ENCODE measurements around the gene RBM20. TPM values are rescaled to one million over a fixed set of nuclear protein-coding genes. Genes with fewer than 3 reads are reported as not detected.
"Not testable (repeated sequence)": the region's sequence is repeated elsewhere in the genome, so short reads cannot be mapped to it uniquely, and the experiment has no call there.

The RBM20 gene
- polyA plus RNA-seq, 1 donor from 2014 or later = not detected

DNA sequence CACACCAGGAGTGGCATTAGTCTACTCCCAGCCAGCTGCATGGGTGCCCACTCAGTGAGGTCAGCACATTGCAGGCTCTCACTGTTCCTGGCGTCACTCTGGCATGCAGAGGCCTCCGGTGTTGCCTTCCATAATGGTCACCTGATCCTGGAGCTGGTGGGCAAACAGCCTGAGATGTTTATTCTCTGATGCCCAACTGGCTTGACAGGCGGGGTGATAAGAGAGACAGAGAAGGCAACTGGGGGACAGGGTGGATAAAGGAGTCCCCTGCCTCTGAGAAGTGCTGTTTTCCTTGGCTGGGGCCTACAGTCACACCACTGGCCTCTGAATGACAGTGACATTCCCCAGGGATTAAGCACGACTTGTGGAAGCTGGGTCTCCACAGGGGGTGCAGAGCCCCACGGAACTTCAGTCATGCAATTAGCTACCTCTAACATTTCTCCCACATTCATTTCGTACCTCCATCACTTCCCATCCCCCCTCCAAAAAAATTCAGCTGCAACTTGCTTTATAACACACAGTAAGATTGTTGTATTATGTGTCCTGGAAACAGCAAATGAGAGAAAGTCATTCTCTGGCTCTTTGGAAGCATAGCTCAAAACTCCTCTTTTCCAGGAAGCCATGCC, 7.1 kb upstream of the RBM20 start:
- Mint-ChIP-seq H3K27ac (no peak overlapping the region), H3K36me3 (no peaks in the 10 kb centered on the region), H3K4me1 (peaks cover 2 to 4% (median 4%) of the 10 kb centered on the region in 3 donors), H3K4me3 (no peak overlapping the region), H3K27me3 (peaks cover 15% of the 10 kb centered on the region), H3K9me3 (no peaks in the 10 kb centered on the region)

GRCh38 chr10:110637558-110638053, 6.5 kb upstream of the RBM20 start:
- Mint-ChIP-seq H3K4me1 (peaks cover 4 to 6% (median 5%) of the 10 kb centered on the region in 3 donors), H3K4me3 (no peak overlapping the region), H3K27me3 (peaks cover 20% of the 10 kb centered on the region), H3K9me3 (peaks cover 0 to under 1% (median 0%) of the 10 kb centered on the region in 3 donors), H3K27ac (no peak overlapping the region), H3K36me3 (peaks cover under 1% of the 10 kb centered on the region)

DNA sequence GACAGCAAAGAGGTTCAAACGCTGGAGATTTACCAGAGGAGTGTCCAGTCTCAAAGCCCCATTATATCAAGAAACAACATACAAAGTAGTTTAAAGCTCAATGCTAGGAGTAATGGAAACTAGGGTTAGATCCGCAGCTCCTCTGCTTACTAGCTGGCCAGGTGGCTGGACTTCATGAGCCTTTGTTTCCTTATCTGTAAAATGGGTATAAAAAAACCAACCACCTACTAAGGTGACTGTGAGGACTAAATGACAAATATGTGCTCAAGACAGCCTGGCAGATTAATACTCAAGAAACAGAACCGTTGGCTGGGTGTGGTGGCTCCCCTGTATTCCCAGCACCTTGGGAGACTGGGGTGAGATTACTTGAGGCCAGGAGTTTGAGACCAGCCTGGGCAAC, 5.8 kb upstream of the RBM20 start:
- peaks cover 7 to 12% (median 11%) of the 10 kb centered on the region in 3 donors for H3K4me1 Mint-ChIP-seq
- H3K27ac Mint-ChIP-seq = no peak overlapping the region
- peaks cover 2% of the 10 kb centered on the region for H3K36me3 Mint-ChIP-seq
- H3K9me3 Mint-ChIP-seq = peaks cover 0 to 2% (median 0%) of the 10 kb centered on the region in 3 donors
- peaks cover 27% of the 10 kb centered on the region for H3K27me3 Mint-ChIP-seq
- H3K4me3 Mint-ChIP-seq = no peak overlapping the region

GRCh38 chr10:110639046-110639445, 5.1 kb upstream of the RBM20 start:
- not testable (repeated sequence) for H3K27ac Mint-ChIP-seq, H3K36me3 Mint-ChIP-seq, H3K4me3 Mint-ChIP-seq, H3K9me3 Mint-ChIP-seq
- H3K27me3 Mint-ChIP-seq = peaks cover 30% of the 10 kb centered on the region
- peaks cover 8 to 13% (median 12%) of the 10 kb centered on the region in 3 donors for H3K4me1 Mint-ChIP-seq

DNA sequence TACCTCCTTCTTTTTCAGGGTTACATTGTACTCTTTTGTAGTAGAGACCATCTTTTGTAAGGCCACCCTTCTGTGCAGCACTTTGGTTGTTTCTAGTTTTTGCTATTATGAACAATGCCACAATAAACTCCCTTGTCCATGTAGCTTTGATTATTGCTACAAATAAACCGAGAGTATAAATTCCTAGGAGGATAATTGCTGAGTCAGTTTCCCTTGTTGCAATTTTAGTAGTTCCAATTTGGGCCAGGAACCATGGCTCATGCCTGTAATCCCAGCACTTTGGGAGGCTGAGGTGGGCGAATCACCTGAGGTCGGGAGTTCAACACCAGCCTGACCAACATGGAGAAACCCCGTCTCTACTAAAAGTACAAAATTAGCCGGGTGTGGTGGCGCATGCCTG, 4.3 kb upstream of the RBM20 start:
- H3K27me3 Mint-ChIP-seq = peaks cover 32% of the 10 kb centered on the region
- not testable (repeated sequence) for H3K36me3 Mint-ChIP-seq, H3K9me3 Mint-ChIP-seq, H3K4me3 Mint-ChIP-seq, H3K27ac Mint-ChIP-seq
- H3K4me1 Mint-ChIP-seq = peaks cover 8 to 13% (median 13%) of the 10 kb centered on the region in 3 donors

DNA sequence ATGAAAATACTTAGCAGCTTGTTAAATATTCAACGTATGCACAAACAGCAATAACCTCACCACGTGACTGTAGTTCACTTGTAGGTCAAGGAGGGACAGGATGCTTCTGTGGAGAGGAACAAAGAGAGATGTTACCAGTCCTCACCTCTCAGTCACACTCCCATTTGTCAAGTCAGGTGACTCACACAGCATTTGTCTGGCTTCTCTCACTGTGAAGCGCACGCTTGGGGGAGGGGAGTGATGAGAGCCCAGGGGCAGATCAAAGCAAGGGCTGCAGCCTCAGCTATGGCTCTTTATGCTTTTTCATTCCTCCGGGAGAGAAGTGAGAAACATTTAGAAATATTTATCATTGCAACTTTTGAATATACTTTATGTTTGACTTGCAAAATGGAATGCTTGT, 2.9 kb upstream of the RBM20 start:
- Mint-ChIP-seq H3K27ac (no peak overlapping the region), H3K27me3 (peaks cover 42% of the 10 kb centered on the region), H3K4me3 (no peak overlapping the region), H3K4me1 (peaks cover 8 to 14% (median 13%) of the 10 kb centered on the region in 3 donors), H3K9me3 (peaks cover 0 to 2% (median 0%) of the 10 kb centered on the region in 3 donors), H3K36me3 (peaks cover 2% of the 10 kb centered on the region)

GRCh38 chr10:110642204-110643034, 1.7 kb upstream of the RBM20 start:
- Mint-ChIP-seq H3K4me3 (peak overlapping the region in 3 of 4 donors; percentile 68 to 73 (median 72)), H3K27ac (no peak overlapping the region), H3K9me3 (peaks cover 0 to 4% (median 0%) of the 10 kb centered on the region in 3 donors), H3K4me1 (peaks cover 8 to 14% (median 13%) of the 10 kb centered on the region in 3 donors), H3K36me3 (peaks cover 2% of the 10 kb centered on the region), H3K27me3 (peaks cover 42% of the 10 kb centered on the region)

DNA sequence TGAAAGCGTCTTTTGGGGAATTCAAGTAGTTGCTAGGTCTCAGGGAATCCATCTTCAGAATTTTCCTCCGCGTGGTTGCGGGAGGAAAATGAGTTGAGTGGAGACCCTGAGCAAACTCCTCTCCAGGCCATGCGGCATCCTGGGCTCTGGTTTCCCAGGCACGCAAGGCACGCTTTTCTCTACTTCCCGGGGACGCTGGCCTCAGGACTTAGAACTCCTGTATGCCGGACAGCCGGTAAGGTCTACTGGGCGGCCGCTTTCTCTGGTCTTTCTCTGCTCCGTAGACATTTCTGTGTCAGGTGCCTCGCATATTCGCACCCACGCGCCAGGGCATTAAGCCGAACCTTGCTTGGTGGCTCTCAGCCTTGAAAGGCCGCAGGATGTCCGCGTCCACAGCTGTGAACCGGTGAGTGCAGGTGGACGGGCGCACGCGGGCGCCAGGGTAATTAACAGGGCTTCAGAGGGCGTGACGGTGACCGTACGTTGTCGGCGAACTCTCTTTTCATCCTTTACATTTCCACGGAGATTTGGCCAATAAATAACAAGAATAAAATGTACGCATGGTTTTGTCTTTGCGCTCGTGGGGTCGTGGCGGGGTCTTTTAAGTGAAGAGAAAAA, 992 bp upstream of the RBM20 start:
- Mint-ChIP-seq H3K9me3 (peaks cover 0 to 4% (median 0%) of the 10 kb centered on the region in 3 donors), H3K4me3 (peak overlapping the region; percentile 73 to 92 (median 88)), H3K4me1 (peaks cover 8 to 14% (median 13%) of the 10 kb centered on the region in 3 donors), H3K27ac (peak overlapping the region in 1 of 3 donors; percentile 78), H3K27me3 (peaks cover 40% of the 10 kb centered on the region), H3K36me3 (peaks cover 2% of the 10 kb centered on the region)

- Mint-ChIP-seq H3K4me1 (peaks cover 8 to 14% (median 13%) of the 10 kb centered on the region in 3 donors), H3K36me3 (peaks cover 2% of the 10 kb centered on the region), H3K27ac (no peak overlapping the region)
Observed at GRCh38 chr10:110644598-110645462, 694 bp downstream of the RBM20 start.

DNA sequence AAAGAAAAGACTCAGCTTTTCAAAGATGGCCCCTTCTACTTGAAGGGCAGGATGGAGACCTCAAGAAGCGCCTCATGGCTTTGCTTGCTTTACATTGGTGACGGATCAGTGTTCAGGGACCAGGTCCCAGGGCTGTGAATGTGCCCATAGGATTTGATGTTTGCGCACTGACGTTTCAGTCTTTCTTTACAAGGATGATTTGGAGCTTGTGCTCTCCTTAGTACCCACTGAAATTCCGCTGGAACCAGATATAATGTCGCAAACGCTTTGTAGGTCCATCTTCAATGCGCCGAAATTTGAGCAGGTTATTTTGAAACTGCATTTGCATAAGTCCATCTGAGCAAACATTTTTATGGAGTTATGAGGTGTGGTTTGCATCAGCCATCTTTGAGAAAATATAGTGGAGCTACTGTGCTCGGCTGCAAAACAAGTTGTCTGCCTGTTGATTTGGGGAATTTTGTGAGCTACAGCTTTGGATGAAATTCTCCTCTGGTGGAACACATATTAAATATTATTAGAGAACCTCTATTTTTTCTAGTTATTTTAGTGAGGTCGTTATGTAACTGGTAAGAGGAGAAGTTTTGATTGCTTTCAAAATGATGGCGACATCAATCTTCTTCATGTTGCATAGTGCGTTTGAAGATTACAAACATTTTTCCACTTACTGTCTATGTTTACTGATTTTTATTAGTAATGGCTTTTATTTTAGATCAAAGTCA, 2.4 kb downstream of the RBM20 start:
- Mint-ChIP-seq H3K9me3 (peaks cover 0 to 4% (median 0%) of the 10 kb centered on the region in 3 donors), H3K4me3 (no peak overlapping the region), H3K4me1 (peaks cover 7 to 19% (median 14%) of the 10 kb centered on the region in 3 donors), H3K27ac (no peak overlapping the region), H3K36me3 (peaks cover 2% of the 10 kb centered on the region), H3K27me3 (peaks cover 46% of the 10 kb centered on the region)

More at GRCh38 chr10:110644598-110645462, 694 bp downstream of the RBM20 start:
- Mint-ChIP-seq H3K4me3 (peak overlapping the region; percentile 47 to 72 (median 60)), H3K9me3 (peaks cover 0 to 4% (median 0%) of the 10 kb centered on the region in 3 donors), H3K27me3 (peaks cover 44% of the 10 kb centered on the region)

GRCh38 chr10:110647136-110647430, 2.9 kb downstream of the RBM20 start:
- peaks cover 43% of the 10 kb centered on the region for H3K27me3 Mint-ChIP-seq
- peaks cover 7 to 17% (median 14%) of the 10 kb centered on the region in 3 donors for H3K4me1 Mint-ChIP-seq

GRCh38 chr10:110648692-110649346, 4.7 kb downstream of the RBM20 start:
- Mint-ChIP-seq H3K27me3 (peaks cover 36% of the 10 kb centered on the region), H3K36me3 (no peaks in the 10 kb centered on the region), H3K4me3 (no peak overlapping the region), H3K4me1 (peaks cover 2 to 7% (median 6%) of the 10 kb centered on the region in 3 donors), H3K27ac (no peak overlapping the region), H3K9me3 (peaks cover 0 to 2% (median 0%) of the 10 kb centered on the region in 3 donors)

More at GRCh38 chr10:110647136-110647430, 2.9 kb downstream of the RBM20 start:
- Mint-ChIP-seq H3K4me3 (no peak overlapping the region), H3K27ac (no peak overlapping the region), H3K9me3 (peaks cover 0 to 4% (median 0%) of the 10 kb centered on the region in 3 donors), H3K36me3 (peaks cover 2% of the 10 kb centered on the region)

Data from IgD-negative memory B cell (primary cell).